H54 (cell line): ENCODE data around the gene PACC1.
"Not testable (repeated sequence)": the region's sequence is repeated elsewhere in the genome, so short reads cannot be mapped to it uniquely, and the experiment has no call there.

Experiments
- DNase-seq: peaks from one replicate; pipeline ENCODE4 v3.0.0; 2011; ENCODE audit warnings: low spot score, mixed read lengths; ENCODE audit not compliant: insufficient read length
- FAIRE-seq: peaks from 3 replicates; lab custom pipeline; 2011; peaks lifted over from hg19 to GRCh38; lab: Jason Lieb, UNC
- POLR2A ChIP-seq: IDR thresholded peaks from 2 replicates; pipeline ENCODE4 v1.6.1; 2011; ENCODE audit warnings: low read depth, mild to moderate bottlenecking, low read length

PACC1 gene

GRCh38 chr1:212353181-212353580 lies 61.5 kb downstream of the PACC1 start:
- TF ChIP-seq POLR2A = no peak
- FAIRE-seq (no peak), DNase-seq (no peak)

- FAIRE-seq (no peak), DNase-seq (no peak)
- TF ChIP-seq POLR2A = no peak
Measured at GRCh38 chr1:212351588-212352362, 62.9 kb downstream of the PACC1 start.

GRCh38 chr1:212346601-212347000 lies 68.1 kb downstream of the PACC1 start:
- TF ChIP-seq POLR2A = no peak
- DNase-seq (no peak), FAIRE-seq (no peak)

- no peak for FAIRE-seq
Measured at GRCh38 chr1:212344905-212345304, 69.8 kb downstream of the PACC1 start.

GRCh38 chr1:212341090-212341489 lies 73.6 kb downstream of the PACC1 start:
- DNase-seq (no peak), FAIRE-seq (no peak)
- TF ChIP-seq POLR2A = no peak

More at GRCh38 chr1:212344905-212345304, 69.8 kb downstream of the PACC1 start:
- DNase-seq = no peak
- no peak for TF ChIP-seq POLR2A

GRCh38 chr1:212329105-212329504 lies 85.6 kb downstream of the PACC1 start:
- no peak for FAIRE-seq
- TF ChIP-seq POLR2A = no peak
- DNase-seq = no peak

- TF ChIP-seq POLR2A = no peak
- no peak for FAIRE-seq
- DNase-seq = no peak
Measured at GRCh38 chr1:212328248-212328647, 86.4 kb downstream of the PACC1 start.

- no peak for TF ChIP-seq POLR2A
- FAIRE-seq (no peak), DNase-seq (no peak)
Measured at GRCh38 chr1:212326541-212326940, 88.1 kb downstream of the PACC1 start.

GRCh38 chr1:212323066-212323465 lies 91.6 kb downstream of the PACC1 start:
- DNase-seq (no peak), FAIRE-seq (no peak)
- TF ChIP-seq POLR2A = no peak

- not testable (repeated sequence) for FAIRE-seq, DNase-seq
Measured at GRCh38 chr1:212321031-212321430, 93.7 kb downstream of the PACC1 start.

GRCh38 chr1:212317916-212318315 lies 96.8 kb downstream of the PACC1 start:
- FAIRE-seq (no peak), DNase-seq (no peak)
- TF ChIP-seq POLR2A = no peak

GRCh38 chr1:212315907-212316306 lies 98.8 kb downstream of the PACC1 start:
- peak; percentile 23 for FAIRE-seq
- TF ChIP-seq POLR2A = no peak
- no peak for DNase-seq

GRCh38 chr1:212315184-212315583 lies 99.5 kb downstream of the PACC1 start:
- TF ChIP-seq POLR2A = no peak
- no peak for FAIRE-seq

More at GRCh38 chr1:212315184-212315583, 99.5 kb downstream of the PACC1 start:
- no peak for DNase-seq
